ENCODE results near the gene ELMO3. TPM values are rescaled to one million over a fixed set of nuclear protein-coding genes. Genes with fewer than 3 reads are reported as not detected.

Gene ELMO3
- total RNA-seq, 1 experiment from 2014 or later = 2.0 TPM

- Histone ChIP-seq H3K27ac (ENCODE audit: low read length) (no peak overlapping the region), H3K27me3 (ENCODE audit: control insufficient read depth, insufficient read depth, low read length) (no peaks in the 10 kb centered on the region), H3K4me3 (ENCODE audit: low read depth in 2 of 2, low read length in 2 of 2) (no peak overlapping the region), H3K4me1 (ENCODE audit: control insufficient read depth, insufficient read depth, low read length) (no peaks in the 10 kb centered on the region), H3K9me3 (ENCODE audit: control insufficient read depth, insufficient read depth, low read depth, low read length) (no peaks in the 10 kb centered on the region), H3K36me3 (ENCODE audit: control insufficient read depth, insufficient read depth, low read length) (no peaks in the 10 kb centered on the region)
- POLR2A ChIA-PET = interaction anchor here (0.6 kb wide), 1 partner anchor 706 kb away, joined by 3 read pairs; no protein-coding TSS in a partner anchor
- CTCF ChIA-PET = interaction anchor here (0.9 kb wide), 1 partner anchor 179 kb away, joined by 3 read pairs; no protein-coding TSS in a partner anchor
- TF ChIP-seq POLR2AphosphoS5 (IDR thresholded peaks at IDR 0.05; ENCODE audit: low read depth, low read length) (no peak), SIN3A (IDR thresholded peaks at IDR 0.05; ENCODE audit: borderline replicate concordance, insufficient read depth, low read depth, low read length) (no peak), CTCF (IDR thresholded peaks at IDR 0.05) (no peak), REST (IDR thresholded peaks at IDR 0.05; ENCODE audit: insufficient read depth in 1 of 2, low read depth in 2 of 2, low read length in 1 of 2) (no peak), TCF7L2 (IDR thresholded peaks at IDR 0.05; ENCODE audit: low read depth, low read length) (no peak)
- intact Hi-C loops (cut with micrococcal nuclease; ENCODE audit: unreplicated experiment) = no loop called here
- in situ Hi-C loops (cut with HindIII; ENCODE audit: low pct_unique_long_range_greater_than_20kb, low sequenced_read_pairs) = no loop called here
- ATAC-seq (no peak), DNase-seq (ENCODE audit: low read depth, low spot score) (no peak)
- no TSS peak for BruUV-seq (replicated peaks)
Observed at GRCh38 chr16:67233596-67233995, 34.7 kb downstream of the ELMO3 start.

GRCh38 chr16:67234180-67234597 is 35.3 kb downstream of the ELMO3 start:
- no peak overlapping the region for H3K4me3 ChIP-seq (ENCODE audit: low read depth in 2 of 2, low read length in 2 of 2)
- intact Hi-C loops (cut with micrococcal nuclease; ENCODE audit: unreplicated experiment) (no loop called here), in situ Hi-C loops (cut with HindIII; ENCODE audit: low pct_unique_long_range_greater_than_20kb, low sequenced_read_pairs) (no loop called here)
- ChIA-PET CTCF (no interaction called here), POLR2A (interaction anchor here (0.6 kb wide), 2 partner anchors 58 to 706 kb away, joined by 3 to 14 read pairs; no protein-coding TSS in a partner anchor)
- TF ChIP-seq SIN3A (IDR thresholded peaks at IDR 0.05; ENCODE audit: borderline replicate concordance, insufficient read depth, low read depth, low read length) (no peak), REST (IDR thresholded peaks at IDR 0.05; ENCODE audit: insufficient read depth in 1 of 2, low read depth in 2 of 2, low read length in 1 of 2) (no peak), CTCF (IDR thresholded peaks at IDR 0.05) (no peak), TCF7L2 (IDR thresholded peaks at IDR 0.05; ENCODE audit: low read depth, low read length) (no peak), POLR2AphosphoS5 (IDR thresholded peaks at IDR 0.05; ENCODE audit: low read depth, low read length) (no peak)
- H3K27ac ChIP-seq (ENCODE audit: low read length) = no peak overlapping the region
- DNase-seq (ENCODE audit: low read depth, low spot score) (no peak), ATAC-seq (no peak)
- no peaks in the 10 kb centered on the region for H3K4me1 ChIP-seq (ENCODE audit: control insufficient read depth, insufficient read depth, low read length)
- no peaks in the 10 kb centered on the region for H3K27me3 ChIP-seq (ENCODE audit: control insufficient read depth, insufficient read depth, low read length)
- H3K36me3 ChIP-seq (ENCODE audit: control insufficient read depth, insufficient read depth, low read length) = no peaks in the 10 kb centered on the region
- no TSS peak for BruUV-seq (replicated peaks)
- no peaks in the 10 kb centered on the region for H3K9me3 ChIP-seq (ENCODE audit: control insufficient read depth, insufficient read depth, low read depth, low read length)
